ENCODE results near the gene SLC44A5.

The SLC44A5 gene

DNA sequence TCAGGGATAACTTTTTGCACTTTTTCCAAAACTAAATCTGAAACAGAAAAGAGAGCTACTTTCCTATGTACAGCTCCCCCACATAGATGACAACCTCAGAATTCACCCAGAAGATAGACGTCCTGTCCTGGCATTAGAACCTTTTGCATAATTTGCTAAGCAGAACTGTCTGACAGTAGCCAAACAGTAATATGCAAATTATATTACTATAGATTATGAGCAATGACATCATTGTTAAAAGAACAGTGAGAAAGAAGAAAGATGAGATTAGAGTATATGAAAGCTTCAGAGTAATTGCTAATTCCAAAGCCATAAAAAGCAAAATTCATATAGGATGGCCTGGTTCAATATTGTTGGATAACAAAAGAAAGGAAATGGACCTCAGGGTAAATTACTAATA is 43.7 kb downstream of the SLC44A5 start:
- no peak overlapping the region for H2AK5ac ChIP-seq (ENCODE audit: low read length)
- H4K8ac ChIP-seq (ENCODE audit: low read depth, low read length) = no peak overlapping the region
- H3K4ac ChIP-seq (ENCODE audit: low read depth, low read length) = no peak overlapping the region
- no peaks in the 10 kb centered on the region for H3K79me2 ChIP-seq (ENCODE audit: control insufficient read depth, insufficient read depth, low read length, poor library complexity)
- H2BK5ac ChIP-seq (ENCODE audit: low read depth, low read length, poor library complexity) = no peak overlapping the region
- H2BK12ac ChIP-seq (ENCODE audit: low read length) = no peak overlapping the region
- DNase-seq = no peak
- no peak overlapping the region for H2AFZ ChIP-seq (ENCODE audit: insufficient read depth, low read length, poor library complexity)
- no peak overlapping the region for H3K4me3 ChIP-seq (ENCODE audit: low read depth, low read length)
- no peaks in the 10 kb centered on the region for H3K9me3 ChIP-seq (ENCODE audit: insufficient read depth, low read depth, low read length)
- no peaks in the 10 kb centered on the region for H3K27me3 ChIP-seq (ENCODE audit: insufficient read depth, low read length)
- no peak overlapping the region for H2BK120ac ChIP-seq (ENCODE audit: insufficient read depth, low read length, poor library complexity)
- H3K4me1 ChIP-seq (ENCODE audit: control insufficient read depth in 1 of 2, insufficient read depth in 2 of 2, low read length in 2 of 2) = no peaks in the 10 kb centered on the region
- H3K23ac ChIP-seq (ENCODE audit: low read length) = no peak overlapping the region
- H3K79me1 ChIP-seq (ENCODE audit: low read length) = no peaks in the 10 kb centered on the region
- WGBS (ENCODE audit: extremely low coverage, insufficient coverage, insufficient read length) = no CpG with 5 or more reads among the region's 1 CpG
- no peak overlapping the region for H3K27ac ChIP-seq (ENCODE audit: low read depth, low read length)
- H3K14ac ChIP-seq (ENCODE audit: low read length) = no peak overlapping the region
- H3K36me3 ChIP-seq (ENCODE audit: control insufficient read depth in 1 of 2, insufficient read depth in 2 of 2, low read length in 2 of 2) = no peaks in the 10 kb centered on the region
- H4K12ac ChIP-seq (ENCODE audit: low read depth, low read length) = no peak overlapping the region
- no peak overlapping the region for H3K9ac ChIP-seq (ENCODE audit: low read length)
- H3K18ac ChIP-seq (ENCODE audit: low read length) = no peak overlapping the region
- H4K91ac ChIP-seq (ENCODE audit: low read depth, low read length) = no peak overlapping the region
- no peak overlapping the region for H3K4me2 ChIP-seq (ENCODE audit: low read length)

- no peak overlapping the region for H3K9ac ChIP-seq (ENCODE audit: low read length)
- no peak overlapping the region for H3K27ac ChIP-seq (ENCODE audit: low read depth, low read length)
- H3K79me1 ChIP-seq (ENCODE audit: low read length) = no peaks in the 10 kb centered on the region
- no peaks in the 10 kb centered on the region for H3K36me3 ChIP-seq (ENCODE audit: control insufficient read depth in 1 of 2, insufficient read depth in 2 of 2, low read length in 2 of 2)
- no peak overlapping the region for H2BK12ac ChIP-seq (ENCODE audit: low read length)
- H2AK5ac ChIP-seq (ENCODE audit: low read length) = no peak overlapping the region
- H3K23ac ChIP-seq (ENCODE audit: low read length) = no peak overlapping the region
- H3K4me3 ChIP-seq (ENCODE audit: low read depth, low read length) = no peak overlapping the region
- H3K4ac ChIP-seq (ENCODE audit: low read depth, low read length) = no peak overlapping the region
- H3K9me3 ChIP-seq (ENCODE audit: insufficient read depth, low read depth, low read length) = no peaks in the 10 kb centered on the region
- no peaks in the 10 kb centered on the region for H3K27me3 ChIP-seq (ENCODE audit: insufficient read depth, low read length)
- no peak overlapping the region for H4K12ac ChIP-seq (ENCODE audit: low read depth, low read length)
- no peak overlapping the region for H3K18ac ChIP-seq (ENCODE audit: low read length)
- H3K4me1 ChIP-seq (ENCODE audit: control insufficient read depth in 1 of 2, insufficient read depth in 2 of 2, low read length in 2 of 2) = no peaks in the 10 kb centered on the region
- no peak overlapping the region for H2AFZ ChIP-seq (ENCODE audit: insufficient read depth, low read length, poor library complexity)
- no peak overlapping the region for H2BK5ac ChIP-seq (ENCODE audit: low read depth, low read length, poor library complexity)
- no peak overlapping the region for H4K91ac ChIP-seq (ENCODE audit: low read depth, low read length)
- H3K79me2 ChIP-seq (ENCODE audit: control insufficient read depth, insufficient read depth, low read length, poor library complexity) = no peaks in the 10 kb centered on the region
- no peak overlapping the region for H3K14ac ChIP-seq (ENCODE audit: low read length)
- H2BK120ac ChIP-seq (ENCODE audit: insufficient read depth, low read length, poor library complexity) = no peak overlapping the region
- no peak overlapping the region for H3K4me2 ChIP-seq (ENCODE audit: low read length)
- H4K8ac ChIP-seq (ENCODE audit: low read depth, low read length) = no peak overlapping the region
- DNase-seq = no peak
Observed at GRCh38 chr1:75559800-75560199, 51.1 kb downstream of the SLC44A5 start.

- H3K14ac ChIP-seq (ENCODE audit: low read length) = no peak overlapping the region
- no peaks in the 10 kb centered on the region for H3K36me3 ChIP-seq (ENCODE audit: control insufficient read depth in 1 of 2, insufficient read depth in 2 of 2, low read length in 2 of 2)
- no peaks in the 10 kb centered on the region for H3K79me2 ChIP-seq (ENCODE audit: control insufficient read depth, insufficient read depth, low read length, poor library complexity)
- no peak overlapping the region for H2BK120ac ChIP-seq (ENCODE audit: insufficient read depth, low read length, poor library complexity)
- no peak overlapping the region for H4K91ac ChIP-seq (ENCODE audit: low read depth, low read length)
- H4K8ac ChIP-seq (ENCODE audit: low read depth, low read length) = no peak overlapping the region
- H3K9ac ChIP-seq (ENCODE audit: low read length) = no peak overlapping the region
- no peaks in the 10 kb centered on the region for H3K79me1 ChIP-seq (ENCODE audit: low read length)
- H3K18ac ChIP-seq (ENCODE audit: low read length) = no peak overlapping the region
- H3K4me3 ChIP-seq (ENCODE audit: low read depth, low read length) = no peak overlapping the region
- DNase-seq = no peak
- no peak overlapping the region for H3K4me2 ChIP-seq (ENCODE audit: low read length)
- no peak overlapping the region for H3K4ac ChIP-seq (ENCODE audit: low read depth, low read length)
- no peak overlapping the region for H3K27ac ChIP-seq (ENCODE audit: low read depth, low read length)
- WGBS (ENCODE audit: extremely low coverage, insufficient coverage, insufficient read length) = no CpG with 5 or more reads among the region's 2 CpGs
- no peak overlapping the region for H2AK5ac ChIP-seq (ENCODE audit: low read length)
- H2BK5ac ChIP-seq (ENCODE audit: low read depth, low read length, poor library complexity) = no peak overlapping the region
- H3K23ac ChIP-seq (ENCODE audit: low read length) = no peak overlapping the region
- no peaks in the 10 kb centered on the region for H3K27me3 ChIP-seq (ENCODE audit: insufficient read depth, low read length)
- no peak overlapping the region for H2AFZ ChIP-seq (ENCODE audit: insufficient read depth, low read length, poor library complexity)
- H2BK12ac ChIP-seq (ENCODE audit: low read length) = no peak overlapping the region
- no peaks in the 10 kb centered on the region for H3K9me3 ChIP-seq (ENCODE audit: insufficient read depth, low read depth, low read length)
- H3K4me1 ChIP-seq (ENCODE audit: control insufficient read depth in 1 of 2, insufficient read depth in 2 of 2, low read length in 2 of 2) = no peaks in the 10 kb centered on the region
- no peak overlapping the region for H4K12ac ChIP-seq (ENCODE audit: low read depth, low read length)
Observed at GRCh38 chr1:75559136-75559535, 51.8 kb downstream of the SLC44A5 start.

DNA sequence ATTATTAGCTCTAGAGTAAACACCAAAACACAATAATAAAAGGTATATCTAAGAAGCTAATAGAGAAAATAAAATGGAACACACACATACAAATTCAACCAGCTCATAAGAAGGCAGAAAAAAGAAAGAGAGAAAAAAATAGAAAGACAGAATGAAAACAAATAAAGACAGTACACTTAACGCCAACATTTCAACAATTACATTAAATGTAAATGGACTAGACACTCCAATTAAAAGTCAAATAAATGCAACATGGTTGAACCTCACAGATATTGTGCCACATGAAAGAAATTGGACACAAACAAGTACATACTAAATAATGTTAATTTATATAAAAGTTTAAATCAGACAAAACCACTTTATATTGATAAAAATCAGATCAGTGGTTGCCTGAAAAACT is 56.0 kb downstream of the SLC44A5 start:
- Histone ChIP-seq H3K36me3 (ENCODE audit: control insufficient read depth in 1 of 2, insufficient read depth in 2 of 2, low read length in 2 of 2) (no peaks in the 10 kb centered on the region), H3K27me3 (ENCODE audit: insufficient read depth, low read length) (no peaks in the 10 kb centered on the region), H3K4me3 (ENCODE audit: low read depth, low read length) (no peak overlapping the region), H3K79me2 (ENCODE audit: control insufficient read depth, insufficient read depth, low read length, poor library complexity) (no peaks in the 10 kb centered on the region), H4K8ac (ENCODE audit: low read depth, low read length) (no peak overlapping the region), H3K4me1 (ENCODE audit: control insufficient read depth in 1 of 2, insufficient read depth in 2 of 2, low read length in 2 of 2) (no peaks in the 10 kb centered on the region), H2BK5ac (ENCODE audit: low read depth, low read length, poor library complexity) (no peak overlapping the region), H2BK12ac (ENCODE audit: low read length) (no peak overlapping the region), H2BK120ac (ENCODE audit: insufficient read depth, low read length, poor library complexity) (no peak overlapping the region), H4K12ac (ENCODE audit: low read depth, low read length) (no peak overlapping the region), H3K9ac (ENCODE audit: low read length) (no peak overlapping the region), H2AK5ac (ENCODE audit: low read length) (no peak overlapping the region), H3K14ac (ENCODE audit: low read length) (no peak overlapping the region), H3K18ac (ENCODE audit: low read length) (no peak overlapping the region), H2AFZ (ENCODE audit: insufficient read depth, low read length, poor library complexity) (no peak overlapping the region), H3K4ac (ENCODE audit: low read depth, low read length) (no peak overlapping the region), H3K9me3 (ENCODE audit: insufficient read depth, low read depth, low read length) (no peaks in the 10 kb centered on the region), H3K4me2 (ENCODE audit: low read length) (no peak overlapping the region), H3K27ac (ENCODE audit: low read depth, low read length) (no peak overlapping the region), H3K23ac (ENCODE audit: low read length) (no peak overlapping the region), H3K79me1 (ENCODE audit: low read length) (no peaks in the 10 kb centered on the region), H4K91ac (ENCODE audit: low read depth, low read length) (no peak overlapping the region)
- no CpG with 5 or more reads among the region's 1 CpG for WGBS (ENCODE audit: extremely low coverage, insufficient coverage, insufficient read length)
- DNase-seq = no peak

- H3K27me3 ChIP-seq (ENCODE audit: insufficient read depth, low read length) = no peaks in the 10 kb centered on the region
- H2BK12ac ChIP-seq (ENCODE audit: low read length) = no peak overlapping the region
- H3K9me3 ChIP-seq (ENCODE audit: insufficient read depth, low read depth, low read length) = no peaks in the 10 kb centered on the region
- no peak overlapping the region for H3K4me2 ChIP-seq (ENCODE audit: low read length)
- no peak overlapping the region for H3K18ac ChIP-seq (ENCODE audit: low read length)
- H4K91ac ChIP-seq (ENCODE audit: low read depth, low read length) = no peak overlapping the region
- DNase-seq = no peak
- H2BK5ac ChIP-seq (ENCODE audit: low read depth, low read length, poor library complexity) = no peak overlapping the region
- no peaks in the 10 kb centered on the region for H3K79me1 ChIP-seq (ENCODE audit: low read length)
- no peak overlapping the region for H2AFZ ChIP-seq (ENCODE audit: insufficient read depth, low read length, poor library complexity)
- H3K9ac ChIP-seq (ENCODE audit: low read length) = no peak overlapping the region
- no peak overlapping the region for H4K12ac ChIP-seq (ENCODE audit: low read depth, low read length)
- H3K14ac ChIP-seq (ENCODE audit: low read length) = no peak overlapping the region
- no peak overlapping the region for H3K4me3 ChIP-seq (ENCODE audit: low read depth, low read length)
- no peaks in the 10 kb centered on the region for H3K4me1 ChIP-seq (ENCODE audit: control insufficient read depth in 1 of 2, insufficient read depth in 2 of 2, low read length in 2 of 2)
- WGBS (ENCODE audit: extremely low coverage, insufficient coverage, insufficient read length) = no CpG with 5 or more reads among the region's 2 CpGs
- H3K79me2 ChIP-seq (ENCODE audit: control insufficient read depth, insufficient read depth, low read length, poor library complexity) = no peaks in the 10 kb centered on the region
- H4K8ac ChIP-seq (ENCODE audit: low read depth, low read length) = no peak overlapping the region
- no peak overlapping the region for H2BK120ac ChIP-seq (ENCODE audit: insufficient read depth, low read length, poor library complexity)
- H3K36me3 ChIP-seq (ENCODE audit: control insufficient read depth in 1 of 2, insufficient read depth in 2 of 2, low read length in 2 of 2) = no peaks in the 10 kb centered on the region
- H3K4ac ChIP-seq (ENCODE audit: low read depth, low read length) = no peak overlapping the region
- no peak overlapping the region for H2AK5ac ChIP-seq (ENCODE audit: low read length)
- no peak overlapping the region for H3K23ac ChIP-seq (ENCODE audit: low read length)
- no peak overlapping the region for H3K27ac ChIP-seq (ENCODE audit: low read depth, low read length)
Observed at GRCh38 chr1:75554181-75554580, 56.7 kb downstream of the SLC44A5 start.

Data from trophoblast cell (in vitro differentiated cells and primary cell).